LoVo (cell line): Measurements from ENCODE around the gene POLE2.
"Not testable (repeated sequence)": the region's sequence is repeated elsewhere in the genome, so short reads cannot be mapped to it uniquely, and the experiment has no call there.

Experiments
- DNase-seq: peaks from one replicate; pipeline ENCODE4 v3.0.0-alpha.2; 2016; ENCODE audit warnings: low spot score

POLE2 gene

GRCh38 chr14:49659526-49660455 is 28.2 kb downstream of the POLE2 start:
- no peak for DNase-seq

- DNase-seq = not testable (repeated sequence)
Measured at GRCh38 chr14:49657500-49657899, 30.5 kb downstream of the POLE2 start.

GRCh38 chr14:49654511-49654910 is 33.5 kb downstream of the POLE2 start:
- no peak for DNase-seq

DNA sequence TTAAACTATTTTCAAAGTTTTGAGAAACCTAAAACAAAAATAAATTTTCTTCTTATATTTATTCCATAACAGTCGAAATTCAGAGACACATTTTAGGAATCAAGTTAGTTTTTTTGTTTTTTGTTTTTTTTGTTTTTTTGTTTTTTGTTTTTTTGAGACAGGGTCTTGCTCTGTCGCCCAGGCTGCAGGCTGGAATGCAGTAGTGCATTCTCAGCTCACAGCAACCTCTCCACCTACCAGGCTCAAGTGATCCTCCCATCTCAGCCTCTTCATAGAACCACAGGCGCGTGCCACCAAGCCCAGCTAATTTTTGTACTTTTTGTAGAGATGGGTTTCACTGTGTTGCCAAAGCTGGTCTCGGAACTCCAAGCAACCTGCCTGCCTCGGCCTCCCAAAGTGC is 34.5 kb downstream of the POLE2 start:
- DNase-seq = no peak

- DNase-seq = no peak
Measured at GRCh38 chr14:49642163-49642562, 45.9 kb downstream of the POLE2 start.

GRCh38 chr14:49641697-49642129 is 46.3 kb downstream of the POLE2 start:
- peak; percentile 73 for DNase-seq

- DNase-seq = no peak
Measured at GRCh38 chr14:49640540-49641417, 47.2 kb downstream of the POLE2 start.

GRCh38 chr14:49637534-49638078 is 50.4 kb downstream of the POLE2 start:
- no peak for DNase-seq

GRCh38 chr14:49636866-49637265 is 51.1 kb downstream of the POLE2 start:
- no peak for DNase-seq

DNA sequence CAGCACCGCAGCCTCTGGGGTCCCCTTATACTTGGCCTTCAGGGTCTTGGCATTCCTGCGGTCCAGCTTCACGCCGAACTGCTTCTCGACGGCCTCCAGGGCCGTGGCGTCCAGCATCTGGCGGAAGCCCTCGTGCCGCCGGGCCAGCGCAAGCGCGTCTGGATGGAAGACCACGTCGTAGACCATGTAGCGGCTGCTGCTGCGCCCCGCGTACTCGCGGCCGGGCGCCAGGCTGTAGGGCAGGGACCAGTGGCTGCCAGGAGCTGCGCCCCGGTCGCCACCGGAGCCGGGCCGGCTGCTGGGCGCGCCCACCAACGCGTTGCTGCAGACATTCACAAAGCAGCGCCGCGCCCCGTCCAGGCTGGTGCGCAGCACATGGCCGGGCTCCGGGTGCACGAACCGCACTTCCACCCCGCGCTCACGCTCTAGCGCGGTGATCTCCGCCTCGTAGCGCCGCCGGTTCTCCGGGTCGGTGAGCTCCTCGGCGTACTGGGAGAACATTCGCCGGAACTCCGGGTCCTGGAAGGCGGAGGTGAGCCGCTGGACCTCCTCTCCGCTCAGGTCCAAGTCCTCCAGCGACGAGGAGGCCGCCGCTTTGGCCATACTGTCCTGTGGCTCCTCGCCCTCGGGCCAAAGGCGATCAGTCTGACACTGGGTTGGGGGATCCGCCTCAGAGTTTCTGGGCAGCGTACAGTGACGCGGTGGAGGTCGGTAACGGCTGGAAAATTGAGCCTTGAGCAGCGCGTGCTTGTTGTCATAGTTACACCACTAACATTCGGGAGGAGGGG is 53.3 kb downstream of the POLE2 start, which contains the start of gene DNAAF2:
TSS of gene DNAAF2 (minus strand) at position 698 of the 788 bp plus-strand sequence. CDS start at position 603, 95 bp downstream.
- DNase-seq = peak; percentile 62

DNA sequence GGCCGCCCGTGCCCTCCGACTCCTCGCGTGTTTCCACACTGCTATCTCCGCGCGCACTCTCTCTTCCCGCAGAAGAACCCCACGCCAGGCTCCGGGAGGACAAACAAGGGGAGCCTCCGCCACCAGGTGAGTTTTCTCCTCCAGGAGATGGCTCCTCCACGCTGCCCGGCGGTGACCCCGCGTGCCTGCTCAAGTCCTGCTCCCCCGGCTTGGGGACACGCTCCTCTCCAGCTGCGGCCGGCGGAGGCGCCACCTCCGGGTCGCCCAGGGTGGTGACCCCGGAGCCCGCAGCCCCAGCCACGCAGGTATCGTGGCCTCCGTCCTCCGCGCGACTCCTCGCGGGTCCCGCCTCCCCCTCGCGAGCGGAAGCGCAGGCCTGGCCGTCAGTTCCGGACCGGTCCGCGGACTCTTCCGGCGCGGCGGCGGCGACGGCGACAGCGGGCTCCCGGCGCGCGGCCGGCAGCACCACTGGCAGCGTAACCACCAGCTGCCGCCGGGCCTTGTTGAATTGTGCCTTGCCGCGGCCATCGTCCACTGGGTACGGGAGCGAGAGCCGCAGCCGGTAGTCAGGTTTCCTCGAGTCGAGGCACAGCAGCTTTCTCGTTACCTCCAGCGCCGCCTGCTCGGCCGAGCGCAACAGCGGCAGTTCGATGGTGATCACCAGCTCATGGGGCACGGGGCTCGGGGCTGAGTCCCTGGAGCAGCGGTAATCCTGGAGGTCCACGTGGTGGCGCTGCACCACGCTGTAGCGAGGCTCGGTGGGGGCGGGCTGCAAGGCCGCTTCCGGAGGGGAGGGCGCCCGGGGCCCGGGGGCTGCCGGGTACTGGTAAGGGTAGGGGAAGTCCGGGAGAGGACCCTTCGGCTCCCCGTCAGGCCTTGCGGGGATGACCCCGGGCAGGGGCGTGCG is 54.1 kb downstream of the POLE2 start:
- DNase-seq = peak; percentile 92

DNA sequence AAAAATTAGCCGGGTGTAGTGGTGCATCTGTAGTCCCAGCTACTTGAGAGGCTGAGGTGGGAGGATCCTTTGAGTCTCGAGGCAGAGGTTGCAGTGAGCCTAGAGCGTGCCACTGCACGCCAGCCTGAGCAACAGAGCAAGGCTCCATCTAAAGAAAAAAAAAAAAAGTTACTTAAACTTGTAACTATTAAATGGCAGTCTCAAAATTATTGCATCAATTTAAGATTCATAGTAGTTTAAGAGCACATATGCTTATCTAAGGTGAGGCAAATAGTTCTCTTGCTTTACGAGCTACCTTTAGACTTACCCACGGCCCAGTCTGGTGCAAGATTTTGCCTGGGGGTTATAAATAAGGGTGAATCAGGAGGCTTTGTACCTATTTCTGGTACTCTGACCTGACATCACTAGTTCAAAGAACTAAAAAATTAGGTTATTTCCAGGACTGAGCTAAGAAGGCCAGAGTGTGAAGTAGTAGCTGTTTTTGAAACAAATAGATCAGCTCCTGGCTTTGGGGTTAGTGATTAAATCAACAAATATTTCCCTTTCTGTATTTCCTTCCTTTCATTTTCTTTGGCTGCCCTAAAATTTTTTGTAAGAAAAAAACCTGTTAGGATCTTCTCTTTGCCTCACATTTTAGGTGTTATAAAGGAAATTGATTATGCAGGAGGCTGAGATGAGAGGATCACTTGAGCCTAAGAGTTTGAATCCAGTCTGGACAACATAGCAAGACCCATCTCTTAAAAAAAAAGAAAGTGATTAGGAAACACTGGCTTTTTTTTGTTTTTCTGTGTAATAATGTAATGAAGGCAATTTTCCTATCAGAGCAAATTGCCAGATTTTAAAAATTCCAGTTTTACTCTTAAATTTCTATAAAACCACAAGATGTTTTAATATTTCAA is 63.8 kb downstream of the POLE2 start:
- peak; percentile 62 for DNase-seq

DNA sequence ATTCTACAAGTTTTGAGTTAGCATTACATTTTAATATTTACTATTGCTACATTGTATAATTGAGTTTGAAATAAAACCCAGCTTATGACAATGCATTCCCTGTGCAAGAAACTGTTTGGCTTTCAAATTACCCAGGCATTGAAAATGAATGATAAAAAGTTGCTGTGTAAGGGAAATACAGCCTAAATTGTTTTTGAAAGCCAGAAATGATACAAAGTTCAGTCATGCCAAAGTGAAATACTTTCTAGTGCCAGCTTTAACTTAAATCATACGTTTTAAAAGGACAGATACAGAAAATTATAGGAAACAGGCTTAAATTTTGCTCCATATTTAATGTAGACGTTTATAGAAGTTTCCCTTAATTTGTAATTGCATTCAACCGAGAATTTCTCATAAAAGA is 64.6 kb downstream of the POLE2 start:
- no peak for DNase-seq

DNA sequence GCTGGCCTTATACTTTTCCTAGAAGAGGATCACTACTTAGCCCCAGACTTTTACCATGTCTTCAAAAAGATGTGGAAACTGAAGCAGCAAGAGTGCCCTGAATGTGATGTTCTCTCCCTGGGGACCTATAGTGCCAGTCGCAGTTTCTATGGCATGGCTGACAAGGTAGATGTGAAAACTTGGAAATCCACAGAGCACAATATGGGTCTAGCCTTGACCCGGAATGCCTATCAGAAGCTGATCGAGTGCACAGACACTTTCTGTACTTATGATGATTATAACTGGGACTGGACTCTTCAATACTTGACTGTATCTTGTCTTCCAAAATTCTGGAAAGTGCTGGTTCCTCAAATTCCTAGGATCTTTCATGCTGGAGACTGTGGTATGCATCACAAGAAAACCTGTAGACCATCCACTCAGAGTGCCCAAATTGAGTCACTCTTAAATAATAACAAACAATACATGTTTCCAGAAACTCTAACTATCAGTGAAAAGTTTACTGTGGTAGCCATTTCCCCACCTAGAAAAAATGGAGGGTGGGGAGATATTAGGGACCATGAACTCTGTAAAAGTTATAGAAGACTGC is 65.9 kb downstream of the POLE2 start:
- no peak for DNase-seq

DNA sequence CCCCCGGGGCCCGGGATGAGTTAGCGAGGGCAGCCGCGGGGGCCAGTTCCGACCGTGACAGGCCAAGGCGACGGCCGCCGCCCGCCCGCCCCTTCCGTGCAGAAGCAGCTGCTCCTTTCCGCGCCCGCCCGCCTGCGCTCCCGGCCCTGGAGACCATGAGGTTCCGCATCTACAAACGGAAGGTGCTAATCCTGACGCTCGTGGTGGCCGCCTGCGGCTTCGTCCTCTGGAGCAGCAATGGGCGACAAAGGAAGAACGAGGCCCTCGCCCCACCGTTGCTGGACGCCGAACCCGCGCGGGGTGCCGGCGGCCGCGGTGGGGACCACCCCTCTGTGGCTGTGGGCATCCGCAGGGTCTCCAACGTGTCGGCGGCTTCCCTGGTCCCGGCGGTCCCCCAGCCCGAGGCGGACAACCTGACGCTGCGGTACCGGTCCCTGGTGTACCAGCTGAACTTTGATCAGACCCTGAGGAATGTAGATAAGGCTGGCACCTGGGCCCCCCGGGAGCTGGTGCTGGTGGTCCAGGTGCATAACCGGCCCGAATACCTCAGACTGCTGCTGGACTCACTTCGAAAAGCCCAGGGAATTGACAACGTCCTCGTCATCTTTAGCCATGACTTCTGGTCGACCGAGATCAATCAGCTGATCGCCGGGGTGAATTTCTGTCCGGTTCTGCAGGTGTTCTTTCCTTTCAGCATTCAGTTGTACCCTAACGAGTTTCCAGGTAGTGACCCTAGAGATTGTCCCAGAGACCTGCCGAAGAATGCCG is 66.7 kb downstream of the POLE2 start:
- no peak for DNase-seq

GRCh38 chr14:49620182-49621113 is 67.6 kb downstream of the POLE2 start, which contains the start of the genes MGAT2 and RPL36AL:
Gene MGAT2, plus strand, starts transcription at chr14:49620799. Its CDS starts 470 bp downstream, at chr14:49621269.
Gene RPL36AL, minus strand, starts transcription at chr14:49620626. Its CDS starts 1,522 bp downstream, at chr14:49619104.
- peak; percentile 99 for DNase-seq

- no peak for DNase-seq
Measured at GRCh38 chr14:49619730-49620129, 68.3 kb downstream of the POLE2 start.
